H9 (cell line): ENCODE measurements around the gene UST. TPM values are rescaled to one million over a fixed set of nuclear protein-coding genes. Genes with fewer than 3 reads are reported as not detected.

ENCODE experiments used
- DNase-seq: peaks from one replicate; pipeline ENCODE4 v3.0.0-alpha.2; 2017
- H2AFZ ChIP-seq: one replicate; pipeline ENCODE4 v1.6.1; 2013; ENCODE audit warnings: mild to moderate bottlenecking, low read length, control low read depth, moderate library complexity
- H2AK5ac ChIP-seq: 2 replicates; pipeline ENCODE4 v1.6.1; 2013; ENCODE audit warnings: low read length, control low read depth, mixed read lengths; ENCODE audit not compliant: insufficient read length
- H2BK120ac ChIP-seq: one replicate; pipeline ENCODE4 v1.6.1; 2013; ENCODE audit warnings: low read depth, mild to moderate bottlenecking, low read length, control low read depth, inconsistent platforms; ENCODE audit not compliant: poor library complexity, severe bottlenecking
- H2BK12ac ChIP-seq: 2 replicates; pipeline ENCODE4 v1.6.1; 2013; ENCODE audit warnings: low read length, control low read depth, mixed read lengths, low read depth; ENCODE audit not compliant: insufficient read length
- H2BK15ac ChIP-seq: 2 replicates; pipeline ENCODE4 v1.6.1; 2013; ENCODE audit warnings: low read depth, low read length, control low read depth
- H2BK20ac ChIP-seq: one replicate; pipeline ENCODE4 v1.6.1; 2013; ENCODE audit warnings: low read depth, mild to moderate bottlenecking, low read length, control low read depth, inconsistent platforms; ENCODE audit not compliant: poor library complexity, severe bottlenecking
- H2BK5ac ChIP-seq: 2 replicates; pipeline ENCODE4 v1.6.1; 2013; ENCODE audit warnings: low read length, control low read depth, mixed read lengths; ENCODE audit not compliant: insufficient read length
- H3K14ac ChIP-seq: 2 replicates; pipeline ENCODE4 v1.6.1; 2013; ENCODE audit warnings: low read length, control low read depth; ENCODE audit not compliant: insufficient read depth
- H3K18ac ChIP-seq: 2 replicates; pipeline ENCODE4 v1.6.1; 2013; ENCODE audit warnings: low read depth, mild to moderate bottlenecking, mixed read lengths, low read length, control low read depth; ENCODE audit not compliant: insufficient read length
- H3K23ac ChIP-seq: 2 replicates; pipeline ENCODE4 v1.6.1; 2013; ENCODE audit warnings: low read length, control low read depth, mixed read lengths, low read depth; ENCODE audit not compliant: insufficient read length
- H3K23me2 ChIP-seq: 2 replicates; pipeline ENCODE4 v1.6.1; 2013; ENCODE audit warnings: low read depth, mild to moderate bottlenecking, mixed read lengths, low read length, control low read depth; ENCODE audit not compliant: insufficient read length, poor library complexity, severe bottlenecking
- H3K27ac ChIP-seq: 2 replicates; pipeline ENCODE4 v1.5.1; 2013; ENCODE audit warnings: low read length, control low read depth, mixed read lengths, low read depth; ENCODE audit not compliant: insufficient read length
- H3K27me3 ChIP-seq: 2 replicates; pipeline ENCODE4 v1.6.1; 2013; ENCODE audit warnings: low read length, control low read depth, inconsistent platforms; ENCODE audit not compliant: insufficient read depth
- H3K4ac ChIP-seq: 2 replicates; pipeline ENCODE4 v1.6.1; 2013; ENCODE audit warnings: low read depth, mild to moderate bottlenecking, control low read depth, inconsistent platforms, low read length, moderate library complexity
- H3K4me1 ChIP-seq: 2 replicates; pipeline ENCODE4 v1.6.1; 2013; ENCODE audit warnings: low read length, control low read depth, inconsistent platforms; ENCODE audit not compliant: insufficient read depth
- H3K4me2 ChIP-seq: 2 replicates; pipeline ENCODE4 v1.6.1; 2013; ENCODE audit warnings: low read length, control low read depth, mixed read lengths; ENCODE audit not compliant: insufficient read length, insufficient read depth
- H3K56ac ChIP-seq: 2 replicates; pipeline ENCODE4 v1.6.1; 2013; ENCODE audit warnings: low read depth, mild to moderate bottlenecking, mixed read lengths, low read length, control low read depth; ENCODE audit not compliant: insufficient read length
- H3K79me1 ChIP-seq: 2 replicates; pipeline ENCODE4 v1.6.1; 2013; ENCODE audit warnings: low read depth, mild to moderate bottlenecking, moderate library complexity, low read length, control low read depth, inconsistent platforms; ENCODE audit not compliant: insufficient read depth, poor library complexity, severe bottlenecking
- H3K79me2 ChIP-seq: 2 replicates; pipeline ENCODE4 v1.6.1; 2013; ENCODE audit warnings: low read length, control low read depth, inconsistent platforms; ENCODE audit not compliant: insufficient read depth
- H3K9ac ChIP-seq: 2 replicates; pipeline ENCODE4 v1.6.1; 2013; ENCODE audit warnings: low read length, control low read depth, mixed read lengths; ENCODE audit not compliant: insufficient read length; ENCODE audit errors: extremely low read depth
- H3K9me3 ChIP-seq: one replicate; pipeline ENCODE4 v1.6.1; 2013; ENCODE audit warnings: low read depth, low read length, inconsistent platforms; ENCODE audit not compliant: control insufficient read depth
- H3T11ph ChIP-seq: one replicate; pipeline ENCODE4 v1.6.1; 2013; ENCODE audit warnings: mild to moderate bottlenecking, low read length, control low read depth, inconsistent platforms
- H4K20me1 ChIP-seq: one replicate; pipeline ENCODE4 v1.6.1; 2013; ENCODE audit not compliant: control insufficient read depth, insufficient read length, insufficient read depth
- H4K5ac ChIP-seq: 2 replicates; pipeline ENCODE4 v1.6.1; 2013; ENCODE audit warnings: low read depth, mild to moderate bottlenecking, mixed read lengths, low read length, control low read depth; ENCODE audit not compliant: insufficient read length
- H4K8ac ChIP-seq: replicated peaks from 2 replicates; pipeline ENCODE4 v1.6.1; 2013; ENCODE audit warnings: low read length, control low read depth, mixed read lengths, low read depth; ENCODE audit not compliant: insufficient read length
- H4K91ac ChIP-seq: 2 replicates; pipeline ENCODE4 v1.6.1; 2013; ENCODE audit warnings: low read depth, mild to moderate bottlenecking, moderate library complexity, mixed read lengths, low read length, control low read depth; ENCODE audit not compliant: insufficient read length
- H3K27ac Mint-ChIP-seq, 3 experiments: 2 replicates in 2 of 3; 3 replicates in 1 of 3; pipeline ENCODE4 v1.8.0; 2020 to 2021; ENCODE audit warnings: mixed read lengths in 3 of 3, mild to moderate bottlenecking in 1 of 3, moderate library complexity in 1 of 3
- H3K27me3 Mint-ChIP-seq: 2 replicates; pipeline ENCODE4 v1.8.0; 2021; ENCODE audit warnings: low read depth, mild to moderate bottlenecking, moderate library complexity, mixed read lengths
- H3K36me3 Mint-ChIP-seq, 3 experiments: 2 replicates in 2 of 3; 3 replicates in 1 of 3; pipeline ENCODE4 v1.8.0; 2020 to 2021; ENCODE audit warnings: low read depth in 3 of 3, mixed read lengths in 3 of 3; ENCODE audit not compliant: insufficient read depth in 1 of 3
- H3K4me1 Mint-ChIP-seq, 2 experiments: 2 replicates each; pipeline ENCODE4 v1.8.0; 2020; ENCODE audit warnings: mixed read lengths in 2 of 2
- H3K4me3 Mint-ChIP-seq, 2 experiments: 2 replicates in 1 of 2; 3 replicates in 1 of 2; pipeline ENCODE4 v1.8.0; 2020 to 2021; ENCODE audit warnings: mild to moderate bottlenecking in 2 of 2, mixed read lengths in 2 of 2, moderate library complexity in 1 of 2
- H3K9me3 Mint-ChIP-seq, 2 experiments: 2 replicates in 1 of 2; 3 replicates in 1 of 2; pipeline ENCODE4 v1.8.0; 2020; ENCODE audit warnings: mild to moderate bottlenecking in 2 of 2, mixed read lengths in 2 of 2, moderate library complexity in 1 of 2
- WGBS: extraction: QIAGEN DNeasy Blood & Tissue Kit; methylation state at CpG from one replicate; pipeline ENCODE4 v1.1.7; 2013; ENCODE audit warnings: missing lambda C conversion rate, low lambda C conversion rate, mixed read lengths; ENCODE audit not compliant: insufficient read length; ENCODE audit errors: extremely low coverage; 5-methylcytosine and 5-hydroxymethylcytosine counted together
- total RNA-seq: library from RNA; stranded (reverse); gene quantifications from 2 replicates; pipeline ENCODE4 v1.2.1, GENCODE V29; 2021
- TF ChIP-seq, protein P1 (sequence below): fragments of 200-600 bp; sonication (generic); conservative IDR thresholded peaks from 3 replicates; pipeline ENCODE4 v1.8.0; 2021; ENCODE audit warnings: antibody characterized with exemption, mild to moderate bottlenecking

Gene UST
- total RNA-seq, 1 experiment from 2014 or later = 14.4 TPM

DNA sequence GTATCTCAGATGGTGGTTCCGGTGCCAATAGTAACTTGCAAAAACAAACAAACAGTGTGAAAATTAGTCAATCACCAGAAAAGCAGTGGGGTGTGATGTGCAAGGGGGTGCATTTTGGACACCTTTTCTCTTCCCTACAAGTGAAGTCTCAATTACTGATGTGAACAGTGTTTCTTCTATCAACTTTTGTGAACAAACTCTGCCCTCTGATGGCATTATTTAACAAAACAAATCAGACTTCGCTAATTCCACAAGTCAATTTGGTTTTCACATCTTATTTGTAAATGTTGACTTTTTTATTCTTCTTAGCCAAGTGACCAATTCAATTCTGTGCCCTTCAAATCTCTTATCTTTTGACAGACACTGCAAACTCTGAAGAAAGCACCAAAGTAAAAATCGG, 212.2 kb downstream of the UST start:
- Histone ChIP-seq H3K18ac (no peak overlapping the region), H3K27ac (no peak overlapping the region), H3K9me3 (no peaks in the 10 kb centered on the region), H3K23ac (no peak overlapping the region), H3K23me2 (no peaks in the 10 kb centered on the region), H2AFZ (no peak overlapping the region), H3K4me2 (no peak overlapping the region), H2BK5ac (no peak overlapping the region), H4K91ac (no peak overlapping the region), H3K79me1 (no peaks in the 10 kb centered on the region), H2BK120ac (no peak overlapping the region), H2BK15ac (no peak overlapping the region), H2BK12ac (no peak overlapping the region), H3K14ac (no peak overlapping the region), H4K20me1 (no peaks in the 10 kb centered on the region), H3K56ac (no peak overlapping the region), H2BK20ac (no peak overlapping the region), H3K4me1 (peaks cover 5% of the 10 kb centered on the region; the same call in 1 of the 2 replicates), H3K9ac (no peak overlapping the region), H3K79me2 (no peaks in the 10 kb centered on the region), H3K27me3 (no peaks in the 10 kb centered on the region), H3K4ac (no peak overlapping the region), H4K8ac (no peak overlapping the region), H4K5ac (no peak overlapping the region), H2AK5ac (no peak overlapping the region), H3T11ph (no peak overlapping the region)
- peaks cover 35 to 45% of the 10 kb centered on the region in 2 experiments for H3K4me1 Mint-ChIP-seq
- H3K27me3 Mint-ChIP-seq = no peaks in the 10 kb centered on the region; the same call in 1 of the 2 replicates
- TF ChIP-seq, protein P1, sequence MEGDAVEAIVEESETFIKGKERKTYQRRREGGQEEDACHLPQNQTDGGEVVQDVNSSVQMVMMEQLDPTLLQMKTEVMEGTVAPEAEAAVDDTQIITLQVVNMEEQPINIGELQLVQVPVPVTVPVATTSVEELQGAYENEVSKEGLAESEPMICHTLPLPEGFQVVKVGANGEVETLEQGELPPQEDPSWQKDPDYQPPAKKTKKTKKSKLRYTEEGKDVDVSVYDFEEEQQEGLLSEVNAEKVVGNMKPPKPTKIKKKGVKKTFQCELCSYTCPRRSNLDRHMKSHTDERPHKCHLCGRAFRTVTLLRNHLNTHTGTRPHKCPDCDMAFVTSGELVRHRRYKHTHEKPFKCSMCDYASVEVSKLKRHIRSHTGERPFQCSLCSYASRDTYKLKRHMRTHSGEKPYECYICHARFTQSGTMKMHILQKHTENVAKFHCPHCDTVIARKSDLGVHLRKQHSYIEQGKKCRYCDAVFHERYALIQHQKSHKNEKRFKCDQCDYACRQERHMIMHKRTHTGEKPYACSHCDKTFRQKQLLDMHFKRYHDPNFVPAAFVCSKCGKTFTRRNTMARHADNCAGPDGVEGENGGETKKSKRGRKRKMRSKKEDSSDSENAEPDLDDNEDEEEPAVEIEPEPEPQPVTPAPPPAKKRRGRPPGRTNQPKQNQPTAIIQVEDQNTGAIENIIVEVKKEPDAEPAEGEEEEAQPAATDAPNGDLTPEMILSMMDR = no peak
- H3K9me3 Mint-ChIP-seq = peaks cover 9 to 10% of the 10 kb centered on the region in 2 experiments
- no CpG with 5 or more reads among the region's 3 CpGs for WGBS
- H3K36me3 Mint-ChIP-seq = peaks cover 20 to 23% (median 20%) of the 10 kb centered on the region in 3 experiments
- H3K27ac Mint-ChIP-seq = no peak overlapping the region; a peak in 1 of 7 replicates
- no peak for DNase-seq
- H3K4me3 Mint-ChIP-seq = no peak overlapping the region; a peak in 1 of 5 replicates
